Left ventricle myocardium inferior (tissue), 1 donor: ENCODE data around the gene EXOC2. TPM values are rescaled to one million over a fixed set of nuclear protein-coding genes. Genes with fewer than 3 reads are reported as not detected.

Source experiments
- DNase-seq: peaks from one replicate; pipeline ENCODE4 v3.0.0-alpha.2; 2020
- H3K27ac ChIP-seq: fragments of 200-600 bp; replicated peaks from 2 replicates; pipeline ENCODE4 v1.8.0; 2021
- H3K27me3 ChIP-seq: fragments of 200-600 bp; 2 replicates; pipeline ENCODE4 v1.8.0; 2021; ENCODE audit warnings: low read depth
- H3K36me3 ChIP-seq: fragments of 200-600 bp; 2 replicates; pipeline ENCODE4 v1.8.0; 2021
- H3K4me1 ChIP-seq: fragments of 200-600 bp; 2 replicates; pipeline ENCODE4 v1.8.0; 2021
- H3K4me3 ChIP-seq: fragments of 200-600 bp; 2 replicates; pipeline ENCODE4 v1.8.0; 2021; ENCODE audit warnings: mild to moderate bottlenecking, moderate library complexity
- H3K9me3 ChIP-seq: fragments of 200-600 bp; replicated peaks from 2 replicates; pipeline ENCODE4 v1.8.0; 2021
- intact Hi-C: fragments of 100-400 bp; cut with micrococcal nuclease; formaldehyde crosslinking; loops from one replicate; pipeline ENCODE4 v1.11.0; 2022
- total RNA-seq: library from RNA; stranded (reverse); fragmentation: NEBNext Ultra II Directional; extraction: Animal tissue kit (Norgen Biotek cat#: 25700); gene quantifications from one replicate; pipeline ENCODE4 v1.2.1, GENCODE V29; 2021
- TF ChIP-seq, protein P1 (sequence below): fragments of 200-600 bp; IDR thresholded peaks from 2 replicates; pipeline ENCODE4 v1.8.0; 2021; ENCODE audit warnings: antibody characterized with exemption, mild to moderate bottlenecking, borderline replicate concordance
- donor health status: DM: no; HTN: yes; CAD: no; lungs with severe emphysema.

Gene EXOC2
- total RNA-seq, 1 donor from 2014 or later = 15.6 TPM

DNA sequence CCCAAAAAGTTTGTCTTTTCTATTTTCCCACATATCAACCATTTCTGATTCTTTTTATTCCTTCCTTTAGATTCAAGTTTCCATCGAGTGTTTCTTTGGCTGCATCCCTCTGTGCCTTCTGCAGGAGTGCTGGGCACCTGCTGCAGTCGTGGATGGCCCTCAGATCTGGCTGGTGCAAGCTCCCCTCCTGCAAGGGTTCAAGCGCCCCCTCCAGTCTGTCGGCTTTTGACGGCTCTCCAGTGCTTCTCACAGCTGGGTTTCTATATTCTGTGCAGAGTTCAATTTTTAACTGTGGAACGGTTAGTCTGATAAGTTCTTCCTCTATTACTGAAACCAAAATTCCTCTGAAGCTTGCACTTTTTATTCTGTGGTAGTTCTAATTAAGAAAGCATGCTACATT lies 168.1 kb downstream of the EXOC2 start:
- TF ChIP-seq, protein P1, sequence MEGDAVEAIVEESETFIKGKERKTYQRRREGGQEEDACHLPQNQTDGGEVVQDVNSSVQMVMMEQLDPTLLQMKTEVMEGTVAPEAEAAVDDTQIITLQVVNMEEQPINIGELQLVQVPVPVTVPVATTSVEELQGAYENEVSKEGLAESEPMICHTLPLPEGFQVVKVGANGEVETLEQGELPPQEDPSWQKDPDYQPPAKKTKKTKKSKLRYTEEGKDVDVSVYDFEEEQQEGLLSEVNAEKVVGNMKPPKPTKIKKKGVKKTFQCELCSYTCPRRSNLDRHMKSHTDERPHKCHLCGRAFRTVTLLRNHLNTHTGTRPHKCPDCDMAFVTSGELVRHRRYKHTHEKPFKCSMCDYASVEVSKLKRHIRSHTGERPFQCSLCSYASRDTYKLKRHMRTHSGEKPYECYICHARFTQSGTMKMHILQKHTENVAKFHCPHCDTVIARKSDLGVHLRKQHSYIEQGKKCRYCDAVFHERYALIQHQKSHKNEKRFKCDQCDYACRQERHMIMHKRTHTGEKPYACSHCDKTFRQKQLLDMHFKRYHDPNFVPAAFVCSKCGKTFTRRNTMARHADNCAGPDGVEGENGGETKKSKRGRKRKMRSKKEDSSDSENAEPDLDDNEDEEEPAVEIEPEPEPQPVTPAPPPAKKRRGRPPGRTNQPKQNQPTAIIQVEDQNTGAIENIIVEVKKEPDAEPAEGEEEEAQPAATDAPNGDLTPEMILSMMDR = no peak
- Histone ChIP-seq H3K36me3 (peaks cover 29% of the 10 kb centered on the region), H3K27me3 (no peaks in the 10 kb centered on the region), H3K9me3 (no peaks in the 10 kb centered on the region), H3K4me1 (no peaks in the 10 kb centered on the region), H3K4me3 (no peak overlapping the region), H3K27ac (no peak overlapping the region)
- intact Hi-C loops = no loop called here
- no peak for DNase-seq

DNA sequence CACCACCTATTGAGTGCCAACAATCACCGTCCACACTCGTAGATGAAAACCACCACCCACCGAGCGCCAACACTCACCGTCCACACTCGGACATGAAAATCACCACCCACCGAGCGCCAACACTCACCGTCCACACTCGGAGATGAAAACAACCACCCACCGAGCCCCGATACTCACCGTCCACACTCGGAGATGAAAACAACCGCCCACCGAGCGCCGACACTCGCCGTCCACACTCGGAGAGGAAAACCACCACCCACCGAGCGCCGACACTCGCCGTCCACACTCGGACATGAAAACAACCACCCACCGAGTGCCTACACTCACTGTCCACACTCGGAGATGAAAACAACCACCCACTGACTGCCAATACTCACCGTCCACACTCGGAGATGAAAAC lies 172.1 kb downstream of the EXOC2 start:
- H3K27me3 ChIP-seq = no peaks in the 10 kb centered on the region
- peaks cover 25% of the 10 kb centered on the region for H3K36me3 ChIP-seq
- intact Hi-C loops = no loop called here
- peaks cover 15% of the 10 kb centered on the region for H3K9me3 ChIP-seq
- TF ChIP-seq, protein P1 = no peak
- no peaks in the 10 kb centered on the region for H3K4me1 ChIP-seq
- no peak overlapping the region for H3K4me3 ChIP-seq
- DNase-seq = no peak
- no peak overlapping the region for H3K27ac ChIP-seq

DNA sequence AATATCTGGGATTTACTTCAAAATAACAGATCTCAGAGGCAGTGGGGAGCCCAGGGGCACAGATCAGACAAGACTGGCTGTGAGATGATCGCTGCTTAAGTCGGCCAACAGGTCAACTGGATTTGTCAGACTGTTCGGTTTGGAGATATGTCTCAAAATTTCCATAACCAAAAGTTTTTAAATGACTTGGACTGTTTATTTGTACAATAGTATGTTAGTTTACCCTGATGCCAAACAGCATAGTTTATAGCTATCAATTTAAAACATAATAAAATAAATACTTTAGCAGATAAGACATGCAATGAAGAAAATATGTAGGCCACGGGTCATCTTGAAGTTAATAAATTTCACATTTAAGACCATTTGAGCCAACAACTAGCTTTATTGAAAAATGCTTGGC lies 174.7 kb downstream of the EXOC2 start:
- TF ChIP-seq, protein P1 = no peak
- H3K4me1 ChIP-seq = no peaks in the 10 kb centered on the region
- no peaks in the 10 kb centered on the region for H3K27me3 ChIP-seq
- peaks cover 20% of the 10 kb centered on the region for H3K36me3 ChIP-seq
- no peak overlapping the region for H3K27ac ChIP-seq
- intact Hi-C loops = no loop called here
- DNase-seq = no peak
- H3K9me3 ChIP-seq = peaks cover 15% of the 10 kb centered on the region
- no peak overlapping the region for H3K4me3 ChIP-seq

DNA sequence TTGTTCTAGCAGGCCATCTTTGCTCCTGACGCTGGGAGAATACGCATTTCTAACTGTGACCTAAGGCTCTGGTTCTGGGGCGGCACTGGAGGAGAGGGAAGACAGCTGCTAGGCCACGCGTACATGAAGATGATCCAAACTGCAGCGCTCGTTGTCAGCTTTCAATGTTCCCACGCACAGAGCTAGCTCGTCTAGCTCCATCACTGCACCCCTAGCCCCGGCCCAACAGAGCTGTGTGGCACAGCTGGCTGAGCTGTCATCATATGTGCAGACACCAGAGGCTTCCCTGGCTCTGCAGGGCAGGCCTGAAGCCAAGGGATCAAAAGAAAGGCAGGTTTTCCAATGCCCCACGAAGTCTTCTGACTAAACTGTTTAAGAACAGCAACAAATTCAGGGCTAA lies 176.7 kb downstream of the EXOC2 start:
- H3K27me3 ChIP-seq = no peaks in the 10 kb centered on the region
- no peaks in the 10 kb centered on the region for H3K4me1 ChIP-seq
- peaks cover 15% of the 10 kb centered on the region for H3K36me3 ChIP-seq
- H3K9me3 ChIP-seq = peaks cover 15% of the 10 kb centered on the region
- H3K4me3 ChIP-seq = no peak overlapping the region
- no peak overlapping the region for H3K27ac ChIP-seq
- intact Hi-C loops = no loop called here
- DNase-seq = no peak
- TF ChIP-seq, protein P1 = no peak

DNA sequence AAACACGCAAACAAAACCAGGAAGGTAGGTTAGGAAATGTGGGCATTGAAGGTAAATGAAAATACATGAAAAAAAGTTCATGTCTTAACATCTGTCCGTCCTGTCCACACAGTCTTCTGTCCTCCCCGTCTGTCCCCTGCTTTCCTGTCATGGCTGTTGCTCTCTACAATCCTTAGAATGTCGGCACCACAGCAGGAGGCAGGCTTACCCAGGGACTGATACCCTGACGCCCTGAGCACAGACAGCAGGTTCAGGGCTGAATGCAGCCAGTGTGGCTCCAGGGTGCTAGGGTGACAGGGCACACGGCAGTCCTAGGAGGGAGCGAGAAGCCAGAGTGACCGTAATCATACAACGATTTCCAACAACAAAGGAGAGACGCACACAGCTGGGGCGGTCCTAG lies 177.7 kb downstream of the EXOC2 start:
- peaks cover 15% of the 10 kb centered on the region for H3K36me3 ChIP-seq
- intact Hi-C loops = no loop called here
- DNase-seq = no peak
- no peaks in the 10 kb centered on the region for H3K4me1 ChIP-seq
- H3K27ac ChIP-seq = no peak overlapping the region
- H3K27me3 ChIP-seq = no peaks in the 10 kb centered on the region
- TF ChIP-seq, protein P1 = no peak
- H3K9me3 ChIP-seq = peaks cover 15% of the 10 kb centered on the region
- no peak overlapping the region for H3K4me3 ChIP-seq
